Measurements from ENCODE around the gene FAM163B. TPM values are rescaled to one million over a fixed set of nuclear protein-coding genes. Genes with fewer than 3 reads are reported as not detected.

FAM163B gene
- total and polyA plus RNA-seq, 5 donors from 2014 or later: not detected

- no peak overlapping the region for H3K4me3 Mint-ChIP-seq
- H3K27ac ChIP-seq (ENCODE audit: insufficient read depth, low read length, poor library complexity, severe bottlenecking): no peak overlapping the region
- no peaks in the 10 kb centered on the region for H3K27me3 ChIP-seq (ENCODE audit: control insufficient read depth, insufficient read depth, low read length)
- no peaks in the 10 kb centered on the region for H3K4me1 ChIP-seq (ENCODE audit: control insufficient read depth, insufficient read depth, low read length, poor library complexity, severe bottlenecking)
- H3K9me3 ChIP-seq (ENCODE audit: control insufficient read depth in 2 of 2, low read length in 2 of 2): no peaks in the 10 kb centered on the region
- H3K27me3 Mint-ChIP-seq: peaks cover 8% of the 10 kb centered on the region
- no peak overlapping the region for H3K4me3 ChIP-seq (ENCODE audit: low read depth, low read length)
- no peak overlapping the region for H3K27ac Mint-ChIP-seq
- ATAC-seq (ENCODE audit: low read depth in 2 of 2) (no peak), DNase-seq (no peak)
- no peaks in the 10 kb centered on the region for H3K9me3 Mint-ChIP-seq
- H3K36me3 Mint-ChIP-seq: no peaks in the 10 kb centered on the region
- no peaks in the 10 kb centered on the region for H3K36me3 ChIP-seq (ENCODE audit: control insufficient read depth, insufficient read depth, low read length)
- no peaks in the 10 kb centered on the region for H3K4me1 Mint-ChIP-seq
Measured at GRCh38 chr9:133637451-133638055, 28.4 kb upstream of the FAM163B start.

GRCh38 chr9:133636902-133637301 is 27.7 kb upstream of the FAM163B start:
- ATAC-seq (ENCODE audit: low read depth in 2 of 2) (no peak), DNase-seq (no peak)
- Histone ChIP-seq H3K36me3 (ENCODE audit: control insufficient read depth, insufficient read depth, low read length) (no peaks in the 10 kb centered on the region), H3K4me3 (ENCODE audit: low read depth, low read length) (no peak overlapping the region), H3K4me1 (ENCODE audit: control insufficient read depth, insufficient read depth, low read length, poor library complexity, severe bottlenecking) (no peaks in the 10 kb centered on the region), H3K27ac (ENCODE audit: insufficient read depth, low read length, poor library complexity, severe bottlenecking) (no peak overlapping the region), H3K9me3 (ENCODE audit: control insufficient read depth in 2 of 2, low read length in 2 of 2) (no peaks in the 10 kb centered on the region), H3K27me3 (ENCODE audit: control insufficient read depth, insufficient read depth, low read length) (no peaks in the 10 kb centered on the region)
- no peaks in the 10 kb centered on the region for H3K9me3 Mint-ChIP-seq
- no peak overlapping the region for H3K27ac Mint-ChIP-seq
- H3K4me1 Mint-ChIP-seq: no peaks in the 10 kb centered on the region
- H3K27me3 Mint-ChIP-seq: peaks cover 8% of the 10 kb centered on the region
- H3K36me3 Mint-ChIP-seq: no peaks in the 10 kb centered on the region
- H3K4me3 Mint-ChIP-seq: no peak overlapping the region

GRCh38 chr9:133635533-133636531 is 26.6 kb upstream of the FAM163B start, which contains the start of gene DBH:
Gene DBH, plus strand, starts transcription at chr9:133636363. Its CDS starts 9 bp downstream, at chr9:133636372.
- H3K4me1 Mint-ChIP-seq: no peaks in the 10 kb centered on the region
- Histone ChIP-seq H3K4me1 (ENCODE audit: control insufficient read depth, insufficient read depth, low read length, poor library complexity, severe bottlenecking) (no peaks in the 10 kb centered on the region), H3K27me3 (ENCODE audit: control insufficient read depth, insufficient read depth, low read length) (no peaks in the 10 kb centered on the region), H3K4me3 (ENCODE audit: low read depth, low read length) (no peak within 1 kb of the TSS), H3K27ac (ENCODE audit: insufficient read depth, low read length, poor library complexity, severe bottlenecking) (no peak within 1 kb of the TSS), H3K36me3 (ENCODE audit: control insufficient read depth, insufficient read depth, low read length) (no peaks in the 10 kb centered on the region), H3K9me3 (ENCODE audit: control insufficient read depth in 2 of 2, low read length in 2 of 2) (no peaks in the 10 kb centered on the region)
- no peaks in the 10 kb centered on the region for H3K36me3 Mint-ChIP-seq
- ATAC-seq (ENCODE audit: low read depth in 2 of 2): no peak
- peak within 1 kb of the TSS in 1 of 4 donors; percentile 62 for H3K4me3 Mint-ChIP-seq
- no peak within 1 kb of the TSS for H3K27ac Mint-ChIP-seq
- H3K27me3 Mint-ChIP-seq: peaks cover 8% of the 10 kb centered on the region
- DNase-seq: no peak
- H3K9me3 Mint-ChIP-seq: no peaks in the 10 kb centered on the region

- Histone ChIP-seq H3K27me3 (ENCODE audit: control insufficient read depth, insufficient read depth, low read length) (no peaks in the 10 kb centered on the region), H3K36me3 (ENCODE audit: control insufficient read depth, insufficient read depth, low read length) (no peaks in the 10 kb centered on the region), H3K4me1 (ENCODE audit: control insufficient read depth, insufficient read depth, low read length, poor library complexity, severe bottlenecking) (no peaks in the 10 kb centered on the region), H3K9me3 (ENCODE audit: control insufficient read depth in 2 of 2, low read length in 2 of 2) (no peaks in the 10 kb centered on the region), H3K27ac (ENCODE audit: insufficient read depth, low read length, poor library complexity, severe bottlenecking) (no peak overlapping the region), H3K4me3 (ENCODE audit: low read depth, low read length) (no peak overlapping the region)
- Mint-ChIP-seq H3K4me1 (no peaks in the 10 kb centered on the region), H3K9me3 (no peaks in the 10 kb centered on the region), H3K4me3 (no peak overlapping the region), H3K36me3 (no peaks in the 10 kb centered on the region), H3K27me3 (peaks cover 8% of the 10 kb centered on the region), H3K27ac (peak overlapping the region in 1 of 3 donors; percentile 51)
- no peak for DNase-seq
- ATAC-seq (ENCODE audit: low read depth in 2 of 2): no peak
Measured at GRCh38 chr9:133635098-133635497, 25.9 kb upstream of the FAM163B start.

GRCh38 chr9:133634081-133634691 is 25.0 kb upstream of the FAM163B start:
- Histone ChIP-seq H3K27me3 (ENCODE audit: control insufficient read depth, insufficient read depth, low read length) (no peaks in the 10 kb centered on the region), H3K9me3 (ENCODE audit: control insufficient read depth in 2 of 2, low read length in 2 of 2) (no peaks in the 10 kb centered on the region), H3K36me3 (ENCODE audit: control insufficient read depth, insufficient read depth, low read length) (no peaks in the 10 kb centered on the region), H3K4me1 (ENCODE audit: control insufficient read depth, insufficient read depth, low read length, poor library complexity, severe bottlenecking) (no peaks in the 10 kb centered on the region), H3K27ac (ENCODE audit: insufficient read depth, low read length, poor library complexity, severe bottlenecking) (no peak overlapping the region), H3K4me3 (ENCODE audit: low read depth, low read length) (no peak overlapping the region)
- H3K27me3 Mint-ChIP-seq: peaks cover 8% of the 10 kb centered on the region
- no peak overlapping the region for H3K4me3 Mint-ChIP-seq
- H3K9me3 Mint-ChIP-seq: no peaks in the 10 kb centered on the region
- no peaks in the 10 kb centered on the region for H3K4me1 Mint-ChIP-seq
- no peak for DNase-seq
- no peak overlapping the region for H3K27ac Mint-ChIP-seq
- no peaks in the 10 kb centered on the region for H3K36me3 Mint-ChIP-seq
- ATAC-seq (ENCODE audit: low read depth in 2 of 2): no peak

GRCh38 chr9:133633681-133634080 is 24.5 kb upstream of the FAM163B start:
- Mint-ChIP-seq H3K9me3 (peaks cover 0 to 3% (median 0%) of the 10 kb centered on the region in 7 donors), H3K27me3 (peaks cover 8% of the 10 kb centered on the region), H3K27ac (no peak overlapping the region), H3K4me1 (no peaks in the 10 kb centered on the region), H3K4me3 (no peak overlapping the region), H3K36me3 (no peaks in the 10 kb centered on the region)
- no peak overlapping the region for H3K4me3 ChIP-seq (ENCODE audit: low read depth, low read length)
- H3K27me3 ChIP-seq (ENCODE audit: control insufficient read depth, insufficient read depth, low read length): no peaks in the 10 kb centered on the region
- H3K36me3 ChIP-seq (ENCODE audit: control insufficient read depth, insufficient read depth, low read length): no peaks in the 10 kb centered on the region
- ATAC-seq (ENCODE audit: low read depth in 2 of 2): no peak
- no peaks in the 10 kb centered on the region for H3K4me1 ChIP-seq (ENCODE audit: control insufficient read depth, insufficient read depth, low read length, poor library complexity, severe bottlenecking)
- H3K27ac ChIP-seq (ENCODE audit: insufficient read depth, low read length, poor library complexity, severe bottlenecking): no peak overlapping the region
- H3K9me3 ChIP-seq (ENCODE audit: control insufficient read depth in 2 of 2, low read length in 2 of 2): no peaks in the 10 kb centered on the region
- DNase-seq: no peak

- H3K36me3 Mint-ChIP-seq: no peaks in the 10 kb centered on the region
- Histone ChIP-seq H3K27me3 (ENCODE audit: control insufficient read depth, insufficient read depth, low read length) (no peaks in the 10 kb centered on the region), H3K4me1 (ENCODE audit: control insufficient read depth, insufficient read depth, low read length, poor library complexity, severe bottlenecking) (no peaks in the 10 kb centered on the region), H3K9me3 (ENCODE audit: control insufficient read depth in 2 of 2, low read length in 2 of 2) (no peaks in the 10 kb centered on the region), H3K27ac (ENCODE audit: insufficient read depth, low read length, poor library complexity, severe bottlenecking) (no peak overlapping the region), H3K36me3 (ENCODE audit: control insufficient read depth, insufficient read depth, low read length) (no peaks in the 10 kb centered on the region), H3K4me3 (ENCODE audit: low read depth, low read length) (no peak overlapping the region)
- ATAC-seq (ENCODE audit: low read depth in 2 of 2): no peak
- H3K9me3 Mint-ChIP-seq: peaks cover 0 to 3% (median 0%) of the 10 kb centered on the region in 7 donors
- H3K4me1 Mint-ChIP-seq: no peaks in the 10 kb centered on the region
- no peak overlapping the region for H3K27ac Mint-ChIP-seq
- no peak overlapping the region for H3K4me3 Mint-ChIP-seq
- DNase-seq: no peak
- H3K27me3 Mint-ChIP-seq: peaks cover 8% of the 10 kb centered on the region
Measured at GRCh38 chr9:133632806-133633680, 23.9 kb upstream of the FAM163B start.

All from CD4-positive, CD25-positive, alpha-beta regulatory T cell (primary cell).